H1 (cell line): Measurements from ENCODE around the gene COLEC12. TPM values are rescaled to one million over a fixed set of nuclear protein-coding genes. Genes with fewer than 3 reads are reported as not detected.

Source experiments
- CTCF ChIA-PET: fragments of 300-600 bp; sonication (Branson Sonifier 250); formaldehyde crosslinking; loops from one replicate; lab custom pipeline; 2021; ENCODE audit not compliant: partially characterized antibody; lab: Charles Lee
- POLR2A ChIA-PET: fragments of 300-600 bp; sonication (Branson Sonifier 250); formaldehyde crosslinking; loops from one replicate; lab custom pipeline; 2021; ENCODE audit warnings: inconsistent platforms; ENCODE audit not compliant: partially characterized antibody; lab: Charles Lee
- DNase-seq, 2 experiments: peaks; one replicate each; pipeline versions ENCODE4 v3.0.0 to v3.0.0-alpha.2; 2010 to 2022; ENCODE audit warnings: low spot score in 2 of 2, low read depth in 1 of 2, mixed read lengths in 1 of 2
- FAIRE-seq: peaks from 2 replicates; lab custom pipeline; 2011; peaks lifted over from hg19 to GRCh38; lab: Jason Lieb, UNC
- H2AFZ ChIP-seq: 2 replicates; pipeline ENCODE4 v1.8.1; 2012; ENCODE audit warnings: low read length, inconsistent platforms
- H2AK5ac ChIP-seq: 2 replicates; pipeline ENCODE4 v1.6.1; 2013; ENCODE audit warnings: low read depth, low read length
- H2BK120ac ChIP-seq: replicated peaks from 2 replicates; pipeline ENCODE3; 2013; ENCODE audit warnings: low read depth, low read length, inconsistent platforms
- H2BK12ac ChIP-seq: 2 replicates; pipeline ENCODE4 v1.6.1; 2013; ENCODE audit warnings: low read depth, low read length
- H2BK15ac ChIP-seq: 2 replicates; pipeline ENCODE4 v1.6.1; 2013; ENCODE audit warnings: low read length
- H2BK20ac ChIP-seq: 2 replicates; pipeline ENCODE4 v1.6.1; 2013; ENCODE audit warnings: low read length
- H2BK5ac ChIP-seq: 2 replicates; pipeline ENCODE4 v1.6.1; 2013; ENCODE audit warnings: low read depth, low read length
- H3K14ac ChIP-seq: 2 replicates; pipeline ENCODE4 v1.6.1; 2013; ENCODE audit warnings: inconsistent platforms; ENCODE audit not compliant: insufficient read length
- H3K18ac ChIP-seq: 2 replicates; pipeline ENCODE4 v1.6.1; 2013; ENCODE audit warnings: low read length; ENCODE audit errors: extremely low read depth
- H3K23ac ChIP-seq: 2 replicates; pipeline ENCODE4 v1.6.1; 2013; ENCODE audit warnings: inconsistent platforms; ENCODE audit not compliant: insufficient read length
- H3K23me2 ChIP-seq: 2 replicates; pipeline ENCODE4 v1.6.1; 2013; ENCODE audit warnings: low read depth, low read length
- H3K27ac ChIP-seq: 2 replicates; pipeline ENCODE4 v1.6.1; 2011; ENCODE audit warnings: low read depth, low read length, inconsistent platforms
- H3K27me3 ChIP-seq, 4 experiments: replicated peaks in 1 of 4; 1 replicate in 1 of 4; 2 replicates in 3 of 4; pipeline versions ENCODE4 v1.6.1 to v1.8.1; 2011 to 2013; ENCODE audit warnings: low read length in 3 of 4, mild to moderate bottlenecking in 3 of 4, inconsistent platforms in 2 of 4, mixed read lengths in 2 of 4, moderate library complexity in 1 of 4; ENCODE audit not compliant: control insufficient read depth in 3 of 4, insufficient read depth in 3 of 4; ENCODE audit errors: extremely low read depth in 1 of 4
- H3K36me3 ChIP-seq, 4 experiments: 2 replicates each; pipeline versions ENCODE4 v1.6.1 to v1.8.1; 2011 to 2013; ENCODE audit warnings: mild to moderate bottlenecking in 4 of 4, low read length in 3 of 4, moderate library complexity in 2 of 4, control low read depth in 1 of 4, inconsistent platforms in 1 of 4; ENCODE audit not compliant: insufficient read depth in 4 of 4, control insufficient read depth in 2 of 4
- H3K4ac ChIP-seq: replicated peaks from 2 replicates; pipeline ENCODE3; 2013; ENCODE audit warnings: low read length, low read depth, mixed read lengths, inconsistent platforms; ENCODE audit not compliant: insufficient read length
- H3K4me1 ChIP-seq, 4 experiments: replicated peaks in 1 of 4; 1 replicate in 1 of 4; 2 replicates in 3 of 4; pipeline versions ENCODE4 v1.6.1 to v1.8.1; 2011 to 2013; ENCODE audit warnings: low read length in 3 of 4, inconsistent platforms in 2 of 4, mixed read lengths in 1 of 4; ENCODE audit not compliant: insufficient read depth in 4 of 4, control insufficient read depth in 3 of 4
- H3K4me2 ChIP-seq, 2 experiments: 2 replicates each; pipeline versions ENCODE4 v1.6.1 to v1.8.1; 2011 to 2013; ENCODE audit warnings: low read depth in 2 of 2, low read length in 2 of 2, control low read depth in 1 of 2, inconsistent platforms in 1 of 2, mild to moderate bottlenecking in 1 of 2; ENCODE audit not compliant: insufficient read depth in 1 of 2
- H3K4me3 ChIP-seq, 4 experiments: fragments of 200-600, 300-600 bp in 1 of 4; sonication (generic), shearing (Covaris generic), sonication (Bioruptor Twin) in 1 of 4; 2 replicates each; pipeline versions ENCODE4 v1.5.1 to v1.8.1; 2011 to 2016; ENCODE audit warnings: low read length in 4 of 4, low read depth in 3 of 4, control low read depth in 2 of 4, inconsistent platforms in 2 of 4, mild to moderate bottlenecking in 2 of 4, mixed read lengths in 1 of 4, moderate library complexity in 1 of 4; ENCODE audit not compliant: insufficient read depth in 2 of 4; ENCODE audit errors: extremely low read depth in 1 of 4
- H3K56ac ChIP-seq: replicated peaks from 2 replicates; pipeline ENCODE3; 2013; ENCODE audit warnings: low read depth, mild to moderate bottlenecking, mixed read lengths, low read length, inconsistent platforms; ENCODE audit not compliant: insufficient read length
- H3K79me1 ChIP-seq: 2 replicates; pipeline ENCODE4 v1.6.1; 2013; ENCODE audit warnings: low read depth, low read length, control low read depth
- H3K79me2 ChIP-seq, 2 experiments: 2 replicates each; pipeline versions ENCODE4 v1.6.1 to v1.8.1; 2012 to 2013; ENCODE audit warnings: low read length in 2 of 2, mild to moderate bottlenecking in 2 of 2, inconsistent platforms in 1 of 2; ENCODE audit not compliant: insufficient read depth in 2 of 2, control insufficient read depth in 1 of 2
- H3K9ac ChIP-seq, 4 experiments: replicated peaks in 1 of 4; 1 replicate in 1 of 4; 2 replicates in 3 of 4; pipeline versions ENCODE4 v1.6.1 to v1.8.1; 2011 to 2013; ENCODE audit warnings: low read depth in 3 of 4, low read length in 3 of 4, control low read depth in 2 of 4, mild to moderate bottlenecking in 2 of 4, moderate library complexity in 2 of 4, inconsistent platforms in 1 of 4; ENCODE audit errors: extremely low read depth in 1 of 4
- H3K9me3 ChIP-seq, 2 experiments: 2 replicates each; pipeline versions ENCODE4 v1.6.1 to v1.8.1; 2012 to 2013; ENCODE audit warnings: mild to moderate bottlenecking in 2 of 2, moderate library complexity in 2 of 2, control low read depth in 1 of 2, inconsistent platforms in 1 of 2, low read depth in 1 of 2, low read length in 1 of 2, mixed read lengths in 1 of 2; ENCODE audit not compliant: insufficient read depth in 2 of 2
- H4K20me1 ChIP-seq, 2 experiments: replicated peaks in 1 of 2; 2 replicates each; pipeline versions ENCODE3 to v1.8.1; 2011 to 2013; ENCODE audit warnings: inconsistent platforms in 2 of 2, low read length in 2 of 2, mild to moderate bottlenecking in 1 of 2; ENCODE audit not compliant: insufficient read depth in 2 of 2, control insufficient read depth in 1 of 2
- H4K5ac ChIP-seq: 2 replicates; pipeline ENCODE4 v1.6.1; 2013; ENCODE audit warnings: low read length, low read depth, mixed read lengths, inconsistent platforms; ENCODE audit not compliant: insufficient read length
- H4K8ac ChIP-seq: 2 replicates; pipeline ENCODE4 v1.8.0; 2013; ENCODE audit warnings: mild to moderate bottlenecking, moderate library complexity, low read length, inconsistent platforms; ENCODE audit not compliant: insufficient read depth; ENCODE audit errors: extremely low read depth
- H4K91ac ChIP-seq: replicated peaks from 2 replicates; pipeline ENCODE3; 2013; ENCODE audit warnings: low read length, mixed read lengths, inconsistent platforms; ENCODE audit not compliant: insufficient read length
- GTF2F1 ChIP-seq: IDR thresholded peaks from 2 replicates; pipeline ENCODE4 v1.6.1; 2012; ENCODE audit warnings: low read depth, low read length, improper control_type of control experiment, borderline replicate concordance
- KDM5A ChIP-seq: fragments of 200-600 bp; IDR thresholded peaks from 2 replicates; pipeline ENCODE4 v1.7.1; 2012; ENCODE audit warnings: mild to moderate bottlenecking, low read length, inconsistent platforms, mixed read lengths
- RAD21 ChIP-seq, 2 experiments: IDR thresholded peaks in 1 of 2; conservative IDR thresholded peaks in 1 of 2; 2 replicates each; pipeline ENCODE4 v1.6.1; 2011; ENCODE audit warnings: low read depth in 2 of 2, low read length in 2 of 2, improper control_type of control experiment in 1 of 2, inconsistent platforms in 1 of 2, mild to moderate bottlenecking in 1 of 2, moderate library complexity in 1 of 2
- RXRA ChIP-seq: IDR thresholded peaks from 2 replicates; pipeline ENCODE4 v1.6.1; 2011; ENCODE audit warnings: low read depth, mild to moderate bottlenecking, low read length, moderate library complexity; ENCODE audit not compliant: insufficient read depth
- SP1 ChIP-seq: IDR thresholded peaks from 2 replicates; pipeline ENCODE4 v1.6.1; 2011; ENCODE audit warnings: low read depth, low read length
- SUZ12 ChIP-seq: fragments of 200-600 bp; sonication (generic); IDR thresholded peaks from 2 replicates; pipeline ENCODE4 v1.6.1; 2012; ENCODE audit warnings: mild to moderate bottlenecking, inconsistent platforms, low read length, moderate library complexity, mixed read lengths
- WGBS, 2 experiments: shearing (Covaris generic) in 1 of 2; methylation state at CpG; one replicate each; pipeline versions ENCODE4 v1.1.6 to v1.1.7; 2013 to 2015; ENCODE audit warnings: low lambda C conversion rate in 2 of 2, mixed read lengths in 2 of 2, inconsistent platforms in 1 of 2, low coverage in 1 of 2, missing lambda C conversion rate in 1 of 2; ENCODE audit not compliant: insufficient replicate concordance in 2 of 2, insufficient coverage in 1 of 2, insufficient read length in 1 of 2; ENCODE audit errors: extremely low coverage in 1 of 2, missing lambda C conversion rate in 1 of 2; 5-methylcytosine and 5-hydroxymethylcytosine counted together
- polyA plus RNA-seq, 7 experiments: library from polyadenylated mRNA; depleted of rRNA in 3 of 7; stranded (reverse) in 5 of 7; unstranded in 2 of 7; fragments of >200 nt in 5 of 7; fragments of 200-250 nt in 2 of 7; gene quantifications; 1 replicate in 5 of 7; 2 replicates in 1 of 7; 4 replicates in 1 of 7; pipeline versions ENCODE4 v1.2.1 to v1.2.3, GENCODE V29; 2011 to 2013; ENCODE audit warnings: missing spikeins in 2 of 7, mixed read lengths in 2 of 7
- total RNA-seq: library from RNA; stranded (reverse); fragmentation: NEBNext Ultra II Directional; extraction: Animal tissue kit (Norgen Biotek cat#: 25700); gene quantifications from 2 replicates; pipeline ENCODE4 v1.2.1, GENCODE V29; 2021

COLEC12 gene
- total and polyA plus RNA-seq, 2 of the 8 experiments (the other 6 are each of a cell fraction or from before 2014, with no cell fraction given): 0.44 to 2.3 TPM

DNA sequence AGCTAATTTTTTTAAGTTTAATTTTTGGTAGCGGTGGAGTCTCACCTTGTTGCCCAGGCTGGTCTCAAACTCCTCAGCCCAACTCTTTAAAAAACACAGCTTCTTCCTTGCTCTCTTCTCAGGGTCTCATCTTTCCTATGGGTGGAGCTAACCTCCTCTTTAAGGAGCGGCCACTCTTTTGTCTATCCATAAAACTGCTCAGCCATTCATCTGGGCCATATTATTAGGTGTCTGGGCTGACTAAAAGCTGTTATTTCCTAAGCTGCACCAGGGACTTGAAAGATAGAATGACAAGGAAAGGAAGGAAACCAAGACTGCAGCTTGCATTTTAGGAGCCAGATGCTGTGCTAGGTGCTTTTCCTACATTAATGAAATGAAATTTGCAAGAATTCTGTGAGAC lies 196.9 kb downstream of the COLEC12 start:
- Histone ChIP-seq H3K23ac (no peak overlapping the region), H3K4ac (no peak overlapping the region), H3K23me2 (no peaks in the 10 kb centered on the region), H2BK120ac (no peak overlapping the region), H3K4me1 (peaks cover 2 to 18% (median 8%) of the 10 kb centered on the region in 4 experiments; a peak in 4 of 7 replicates), H3K79me2 (no peaks in the 10 kb centered on the region), H3K4me3 (no peak overlapping the region), H3K79me1 (no peaks in the 10 kb centered on the region), H2BK5ac (no peak overlapping the region), H4K91ac (no peak overlapping the region), H4K8ac (no peak overlapping the region), H4K5ac (no peak overlapping the region), H3K4me2 (no peak overlapping the region), H3K27ac (no peak overlapping the region), H3K9ac (no peak overlapping the region), H2AK5ac (no peak overlapping the region), H2BK20ac (no peak overlapping the region), H2AFZ (0 out of 2 replicates have a peak overlapping the region, but pooled peaks have one; percentile 16), H3K18ac (no peak overlapping the region), H2BK15ac (no peak overlapping the region), H4K20me1 (no peaks in the 10 kb centered on the region), H3K36me3 (no peaks in the 10 kb centered on the region), H3K9me3 (no peaks in the 10 kb centered on the region), H2BK12ac (no peak overlapping the region), H3K27me3 (no peaks in the 10 kb centered on the region), H3K14ac (no peak overlapping the region), H3K56ac (no peak overlapping the region)
- 81% methylated on average over 2 of the region's 2 CpGs; no CpG with 5 or more reads in 1 of the 2 experiments for WGBS, 2 experiments
- DNase-seq (no peak), FAIRE-seq (no peak)
- ChIA-PET CTCF (interaction anchor here (0.6 to 2.1 kb wide), 12 partner anchors 9 to 320 kb away, joined by 3 to 7 read pairs (median 3); no protein-coding TSS in a partner anchor), POLR2A (interaction anchor here (1.8 kb wide), 1 partner anchor 36 kb away, joined by 5 read pairs; the partner anchor contains the start of gene THOC1)
- TF ChIP-seq SUZ12 (no peak), RXRA (no peak), GTF2F1 (no peak), RAD21 (IDR thresholded peaks at IDR 0.05 in 1 of 2, conservative IDR thresholded peaks at IDR 0.05 in 1 of 2; ENCODE audit: low read depth in 2 of 2, low read length in 2 of 2) (no peak), SP1 (no peak), KDM5A (no peak)
